OCI-LY7 (cell line): Measurements from ENCODE around the gene SPAG16.

Source experiments
- CTCF ChIP-seq: fragments of 200-600 bp; sonication (generic); conservative IDR thresholded peaks from 2 replicates; pipeline ENCODE4 v1.5.1; 2014; ENCODE audit warnings: mild to moderate bottlenecking, antibody characterized with exemption, low read length, moderate library complexity, mixed read lengths
- EZH2phosphoT487 ChIP-seq: fragments of 200-600 bp; sonication (generic); IDR thresholded peaks from 2 replicates; pipeline ENCODE4 v1.6.1; 2018; ENCODE audit warnings: low read depth, borderline replicate concordance, mild to moderate bottlenecking, mixed run types, antibody characterized with exemption, low read length, moderate library complexity, mixed read lengths

- TF ChIP-seq CTCF (no peak), EZH2phosphoT487 (no peak)
These were observed 562.6 kb downstream of the SPAG16 start for GRCh38 chr2:213846856-213847255.
